Right lobe of liver (tissue), 4 donors: ENCODE data around the gene RUVBL1.

Experiments used
- POLR2A ChIP-seq: fragments of 450-650 bp; IDR thresholded peaks from one replicate; pipeline ENCODE4 v1.6.1; 2017; ENCODE audit warnings: antibody characterized with exemption, mild to moderate bottlenecking
- TF ChIP-seq, protein P1 (sequence below), 4 donors: fragments of 200-600 bp in 3 of 4; fragments of 450-650 bp in 1 of 4; IDR thresholded peaks; one replicate each; pipeline versions ENCODE4 v1.5.1 to v1.8.0; 2016 to 2022; ENCODE audit warnings: antibody characterized with exemption in 4 of 4, mild to moderate bottlenecking in 2 of 4
- donor health status: DM: no; HTN: no; CAD: no.
- donor health status: DM: no; HTN: no; CAD: no.
- donor health status: DM: no; HTN: yes; CAD: no.

DNA sequence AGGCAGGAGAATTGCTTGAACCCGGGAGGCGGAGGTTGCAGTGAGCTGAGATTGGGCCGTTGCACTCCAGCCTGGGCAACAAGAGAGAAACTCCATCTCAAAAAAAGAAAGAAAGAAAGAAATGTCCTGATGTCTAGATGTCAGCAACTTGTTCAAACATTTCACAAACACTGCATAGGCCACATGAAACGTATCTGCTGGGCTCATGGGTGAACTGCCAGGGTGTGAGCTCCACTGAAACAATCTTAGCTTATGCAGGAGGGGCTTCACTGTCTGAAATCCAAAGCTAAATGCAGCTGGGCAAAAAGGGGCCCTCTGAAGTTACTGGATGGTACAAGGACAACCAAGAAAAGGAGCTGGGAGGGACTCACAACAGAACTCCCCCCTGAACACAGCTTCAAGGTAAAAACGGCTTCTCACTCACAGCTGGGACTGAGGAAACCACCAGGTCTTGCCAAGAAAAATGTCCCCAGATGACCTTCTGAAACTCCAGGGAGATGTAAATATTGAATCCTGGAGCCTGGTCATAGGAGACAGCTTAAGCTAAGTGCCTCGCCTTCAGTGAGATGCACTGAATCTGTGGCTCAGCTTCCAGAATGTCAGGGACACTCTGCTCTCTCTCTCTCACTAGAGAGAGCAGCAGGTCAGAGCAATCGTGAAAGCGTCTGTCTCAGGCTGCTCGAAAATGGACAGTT, 39.5 kb downstream of the RUVBL1 start:
- TF ChIP-seq, protein P1, sequence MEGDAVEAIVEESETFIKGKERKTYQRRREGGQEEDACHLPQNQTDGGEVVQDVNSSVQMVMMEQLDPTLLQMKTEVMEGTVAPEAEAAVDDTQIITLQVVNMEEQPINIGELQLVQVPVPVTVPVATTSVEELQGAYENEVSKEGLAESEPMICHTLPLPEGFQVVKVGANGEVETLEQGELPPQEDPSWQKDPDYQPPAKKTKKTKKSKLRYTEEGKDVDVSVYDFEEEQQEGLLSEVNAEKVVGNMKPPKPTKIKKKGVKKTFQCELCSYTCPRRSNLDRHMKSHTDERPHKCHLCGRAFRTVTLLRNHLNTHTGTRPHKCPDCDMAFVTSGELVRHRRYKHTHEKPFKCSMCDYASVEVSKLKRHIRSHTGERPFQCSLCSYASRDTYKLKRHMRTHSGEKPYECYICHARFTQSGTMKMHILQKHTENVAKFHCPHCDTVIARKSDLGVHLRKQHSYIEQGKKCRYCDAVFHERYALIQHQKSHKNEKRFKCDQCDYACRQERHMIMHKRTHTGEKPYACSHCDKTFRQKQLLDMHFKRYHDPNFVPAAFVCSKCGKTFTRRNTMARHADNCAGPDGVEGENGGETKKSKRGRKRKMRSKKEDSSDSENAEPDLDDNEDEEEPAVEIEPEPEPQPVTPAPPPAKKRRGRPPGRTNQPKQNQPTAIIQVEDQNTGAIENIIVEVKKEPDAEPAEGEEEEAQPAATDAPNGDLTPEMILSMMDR (IDR thresholded peaks at IDR 0.05) = no peak
- TF ChIP-seq POLR2A = no peak
